ENCODE measurements around the gene CWC15. TPM values are rescaled to one million over a fixed set of nuclear protein-coding genes. Genes with fewer than 3 reads are reported as not detected.
"Not testable (repeated sequence)": the region's sequence is repeated elsewhere in the genome, so short reads cannot be mapped to it uniquely, and the experiment has no call there.

The CWC15 gene
- total RNA-seq, 2 experiments from 2014 or later, result 88.3 to 90.6 TPM

- ChIA-PET POLR2A (interaction anchor here (0.5 kb wide), 1 partner anchor 1539 kb away, joined by 4 read pairs; no protein-coding TSS in a partner anchor), CTCF (interaction anchor here (0.6 kb wide), 1 partner anchor 379 kb away, joined by 3 read pairs; no protein-coding TSS in a partner anchor)
Observed at GRCh38 chr11:94924612-94925011, 48.7 kb downstream of the CWC15 start.

- POLR2A ChIA-PET, result no interaction called here
- CTCF ChIA-PET, result interaction anchor here (0.6 kb wide), 1 partner anchor 380 kb away, joined by 3 read pairs; no protein-coding TSS in a partner anchor
Observed at GRCh38 chr11:94924171-94924572, 49.2 kb downstream of the CWC15 start.

GRCh38 chr11:94923004-94923334 lies 50.4 kb downstream of the CWC15 start:
- POLR2A ChIA-PET, result no interaction called here
- CTCF ChIA-PET, result no interaction called here

- ChIA-PET POLR2A (no interaction called here), CTCF (no interaction called here)
Observed at GRCh38 chr11:94922321-94923003, 50.9 kb downstream of the CWC15 start.

GRCh38 chr11:94920311-94920710 lies 53.0 kb downstream of the CWC15 start:
- ChIA-PET POLR2A (no interaction called here), CTCF (no interaction called here)

GRCh38 chr11:94913718-94914394 lies 59.5 kb downstream of the CWC15 start:
- CTCF ChIA-PET, result not testable (repeated sequence)

GRCh38 chr11:94912806-94913205 lies 60.5 kb downstream of the CWC15 start:
- ChIA-PET POLR2A (no interaction called here), CTCF (no interaction called here)

More at GRCh38 chr11:94913718-94914394, 59.5 kb downstream of the CWC15 start:
- POLR2A ChIA-PET, result not testable (repeated sequence)

Other genes with a start within 250 kb of the CWC15 start
- 1 to 10 TPM; 1.0 to 1.6 TPM for gene AMOTL1, start 205.2 kb downstream of the CWC15 start, total RNA-seq
- gene KDM4D, start 153 bp upstream of the CWC15 start, total RNA-seq, result 1 to 10 TPM in 1 of 2 experiments, under 1 TPM in 1; 0.95 to 1.3 TPM
- gene KDM4E, start 51.7 kb upstream of the CWC15 start, total RNA-seq, result not detected
- not detected for gene KDM4F, start 75.9 kb upstream of the CWC15 start, total RNA-seq
- 10 to 100 TPM; 58.4 to 69.5 TPM for gene SRSF8, start 93.4 kb upstream of the CWC15 start, total RNA-seq
- gene ENDOD1, start 116.3 kb upstream of the CWC15 start, total RNA-seq, result 10 to 100 TPM; 40.9 to 41.1 TPM

Data from activated CD8-positive, alpha-beta memory T cell treated with anti-CD3 and anti-CD28 coated beads for 36 hours (primary cell).